GM23248 (cell line): ENCODE measurements around the gene MPP1.

Experiments
- EZH2 ChIP-seq: fragments of 200-600 bp; sonication (generic); IDR thresholded peaks from 2 replicates; pipeline ENCODE4 v1.6.1; 2018; ENCODE audit warnings: antibody characterized with exemption, mild to moderate bottlenecking; ENCODE audit not compliant: insufficient read depth, poor library complexity, severe bottlenecking
- EZH2phosphoT487 ChIP-seq: fragments of 200-600 bp; sonication (generic); IDR thresholded peaks from 2 replicates; pipeline ENCODE4 v1.6.1; 2018; ENCODE audit warnings: antibody characterized with exemption, moderate library complexity, mild to moderate bottlenecking, low read depth; ENCODE audit not compliant: insufficient read depth

DNA sequence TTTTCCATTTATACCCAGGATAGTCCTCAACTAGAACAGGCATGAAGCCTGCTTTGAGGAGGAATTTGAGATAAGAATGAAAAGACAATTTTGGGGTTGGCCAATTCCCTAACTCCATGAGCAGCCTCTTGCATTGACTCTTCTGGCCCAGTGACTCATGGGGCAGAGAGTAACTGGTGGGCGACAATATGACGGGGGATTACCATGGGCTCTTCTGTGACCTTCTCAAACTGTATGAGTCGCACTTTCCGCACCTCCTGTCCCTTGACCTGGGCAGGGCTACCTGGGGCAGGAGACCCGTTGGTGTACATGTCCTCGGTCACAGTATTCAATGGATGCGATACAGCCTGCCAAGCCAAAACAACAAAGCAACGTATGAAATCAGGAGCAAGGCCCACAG lies 13.3 kb downstream of the MPP1 start:
- TF ChIP-seq EZH2phosphoT487 (no peak), EZH2 (no peak)
